OCI-M2 (cell line): Measurements from ENCODE around the gene SNAP25.

Source experiments
- DNase-seq: peaks from one replicate; lab custom pipeline; 2025; ENCODE audit not compliant: unreplicated experiment; lab: John Stamatoyannopoulos, UW

Gene SNAP25

DNA sequence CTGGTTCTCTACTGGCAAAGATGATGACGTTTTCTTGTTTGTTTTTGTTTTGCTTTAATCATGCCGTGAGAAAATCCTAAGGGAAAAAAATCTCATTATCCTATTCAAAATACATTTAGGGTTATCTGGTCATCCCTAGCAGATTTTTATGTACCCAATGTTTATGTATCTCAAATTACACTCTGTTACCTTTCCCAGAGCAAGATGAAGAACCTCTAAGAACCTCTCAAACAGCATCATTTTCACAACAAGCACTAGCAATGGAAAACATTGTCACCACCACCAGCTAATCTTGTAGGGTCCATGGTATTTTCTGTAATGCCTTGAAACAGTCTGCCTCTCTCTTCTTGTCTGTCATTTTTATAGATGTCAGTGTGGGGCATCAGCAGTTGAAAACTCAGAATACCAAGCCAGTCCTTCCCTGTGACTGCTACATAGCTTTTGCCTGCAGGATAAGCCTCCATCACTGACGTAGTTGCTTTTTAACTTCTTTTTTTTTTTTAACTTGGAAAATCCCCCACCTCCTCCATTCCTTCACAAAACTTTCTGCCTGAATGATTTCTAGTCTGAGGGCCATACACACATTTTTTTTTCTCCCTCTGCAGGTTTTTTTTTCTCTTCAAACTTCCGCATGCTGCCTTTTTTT, 2.4 kb upstream of the SNAP25 start:
- no peak for DNase-seq

DNA sequence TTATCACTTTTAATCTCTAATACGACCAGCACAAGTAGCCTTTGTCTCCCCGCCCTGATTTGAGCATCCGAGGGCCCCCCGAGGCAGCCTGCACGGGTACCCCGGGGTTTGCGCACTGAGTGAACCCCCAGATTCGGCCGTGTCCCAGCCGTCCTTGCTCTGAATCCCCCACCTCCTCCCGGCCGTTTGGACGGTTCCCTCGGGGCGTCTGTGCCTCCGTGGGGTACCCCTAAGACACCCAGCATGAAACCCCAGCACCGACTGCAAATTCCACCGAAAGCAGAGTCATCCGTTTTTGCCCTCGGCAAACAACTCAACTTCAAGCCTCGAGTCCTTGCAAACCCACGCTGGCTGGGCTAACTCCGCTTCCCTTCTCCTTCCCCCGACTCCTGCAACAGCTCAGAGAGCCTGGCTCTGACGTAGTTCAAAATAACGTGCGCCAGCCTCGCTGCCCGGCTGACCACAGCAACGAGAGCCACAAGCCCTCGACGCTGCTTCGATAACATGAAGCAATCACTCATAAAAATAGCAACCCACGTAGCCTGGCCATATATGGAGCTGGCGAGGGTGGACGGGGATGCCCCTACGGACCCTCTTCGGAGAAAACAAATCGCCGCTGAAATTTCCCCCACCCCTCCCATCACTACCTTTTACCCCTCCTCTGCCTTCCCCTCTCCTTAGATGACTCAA, 764 bp upstream of the SNAP25 start:
- DNase-seq = no peak

DNA sequence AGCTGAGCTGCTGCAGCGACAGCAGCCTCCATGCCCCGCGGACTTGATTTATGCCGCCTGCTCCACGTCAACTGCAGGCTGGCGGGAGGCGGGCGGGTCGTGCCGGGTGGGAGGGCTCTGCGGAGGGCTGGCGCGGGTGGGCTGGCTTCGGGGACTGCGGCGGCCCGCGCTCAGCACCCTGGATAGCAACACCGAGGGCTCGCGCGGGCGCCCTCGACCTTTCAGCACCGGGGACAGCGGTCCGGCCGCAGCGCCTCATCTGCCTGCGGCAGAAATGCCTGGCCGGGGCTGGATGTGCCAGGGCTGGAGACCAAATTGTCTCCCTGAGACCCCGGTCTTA, 792 bp downstream of the SNAP25 start:
- DNase-seq = no peak

DNA sequence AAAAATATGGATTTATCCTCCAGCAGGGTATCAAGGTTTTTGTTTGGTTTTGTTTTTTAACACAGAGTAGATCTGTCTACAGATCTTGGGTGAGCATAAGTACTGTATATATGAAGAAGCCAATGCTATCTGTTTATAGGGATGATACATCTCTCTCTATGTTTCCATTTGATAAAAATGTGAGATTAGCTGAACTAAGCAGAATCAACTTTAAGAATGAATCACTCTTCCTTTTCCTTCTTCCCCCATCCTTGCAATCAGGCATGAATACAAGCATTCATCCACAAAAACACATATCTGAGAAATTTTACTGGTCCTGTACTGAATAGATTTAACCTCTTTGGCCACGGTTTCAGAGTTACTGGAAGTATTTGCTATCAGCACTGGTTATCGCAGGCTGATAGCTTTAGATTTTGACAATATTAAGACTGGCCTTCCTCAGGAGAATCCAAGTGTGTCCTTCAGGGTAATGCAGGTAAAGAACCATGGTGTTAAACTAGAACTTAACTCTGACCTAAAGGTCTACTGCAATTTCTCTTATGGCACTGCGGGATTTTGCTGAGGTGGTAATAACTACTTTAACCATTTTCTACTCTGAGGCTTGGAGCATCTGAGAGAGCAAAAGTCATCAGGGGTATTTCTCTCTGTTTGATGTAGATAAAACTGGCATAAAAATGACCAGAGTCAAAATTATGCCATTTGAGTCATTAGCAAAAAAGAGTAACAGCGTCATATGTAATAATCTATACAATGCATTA, 1.5 kb downstream of the SNAP25 start:
- no peak for DNase-seq

GRCh38 chr20:10221021-10221420, 2.4 kb downstream of the SNAP25 start:
- no peak for DNase-seq

GRCh38 chr20:10225439-10226060, 6.9 kb downstream of the SNAP25 start:
- no peak for DNase-seq

GRCh38 chr20:10228330-10228729, 9.7 kb downstream of the SNAP25 start:
- DNase-seq = no peak

DNA sequence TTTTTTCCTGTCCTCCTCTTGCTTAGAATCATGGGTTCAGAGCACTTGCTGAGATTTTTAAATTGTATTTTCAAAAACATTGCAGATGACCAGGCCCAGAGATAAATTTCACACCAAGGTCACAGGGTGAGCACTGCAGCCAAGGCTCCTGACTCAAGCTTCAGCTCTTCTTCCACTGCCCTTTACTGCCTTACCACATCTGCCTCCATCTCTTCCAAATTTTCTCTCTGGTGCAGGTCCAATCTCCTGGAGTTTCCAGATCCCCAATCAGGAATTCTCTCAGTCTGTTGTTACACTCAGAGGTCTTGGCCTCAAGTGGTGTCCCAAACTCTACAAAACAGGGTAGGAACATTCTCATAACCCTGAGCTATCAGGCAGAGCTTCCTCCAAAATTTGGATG, 12.7 kb downstream of the SNAP25 start:
- DNase-seq = no peak

GRCh38 chr20:10236540-10237533, 18.2 kb downstream of the SNAP25 start:
- no peak for DNase-seq

DNA sequence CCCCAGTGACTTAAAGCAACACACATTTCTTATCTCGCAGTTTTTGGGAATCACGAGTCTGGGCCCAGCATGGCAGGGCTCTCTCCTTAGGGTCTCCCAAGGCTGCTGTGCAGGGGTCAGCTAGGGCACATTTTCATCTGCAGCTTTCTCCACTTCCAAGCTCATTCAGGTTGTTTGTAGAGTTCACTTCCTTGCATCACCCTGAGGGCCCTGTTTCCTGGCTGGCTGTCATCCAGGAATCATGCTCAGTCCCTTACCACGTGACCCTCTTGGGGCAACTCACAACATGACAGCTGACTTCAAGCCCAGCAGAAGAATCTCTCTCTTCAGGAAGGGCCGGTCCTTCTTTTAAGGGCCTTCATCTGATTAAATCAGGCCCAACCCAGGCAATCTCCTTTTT, 21.3 kb downstream of the SNAP25 start:
- no peak for DNase-seq

DNA sequence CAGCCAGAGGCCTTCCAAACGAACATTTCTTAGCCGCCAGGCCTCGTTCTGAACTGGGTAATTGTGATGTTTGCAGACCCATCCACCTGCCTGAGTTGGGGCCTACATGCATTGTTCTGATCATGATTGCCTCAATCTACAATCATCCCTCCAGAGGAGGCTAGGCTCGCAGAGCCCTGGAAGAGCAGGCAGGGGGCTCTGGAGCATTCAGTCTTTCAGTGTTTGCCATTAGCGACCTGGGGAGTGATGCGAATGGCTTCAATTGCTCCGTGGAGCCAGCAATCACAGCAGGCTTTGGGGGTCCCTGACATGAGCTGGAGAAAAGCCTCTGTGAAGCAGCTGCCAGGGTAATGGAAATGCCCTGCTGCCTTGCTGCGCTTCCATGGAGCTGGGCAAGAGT, 22.0 kb downstream of the SNAP25 start:
- no peak for DNase-seq

- no peak for DNase-seq
Measured at GRCh38 chr20:10242166-10242565, 23.5 kb downstream of the SNAP25 start.

DNA sequence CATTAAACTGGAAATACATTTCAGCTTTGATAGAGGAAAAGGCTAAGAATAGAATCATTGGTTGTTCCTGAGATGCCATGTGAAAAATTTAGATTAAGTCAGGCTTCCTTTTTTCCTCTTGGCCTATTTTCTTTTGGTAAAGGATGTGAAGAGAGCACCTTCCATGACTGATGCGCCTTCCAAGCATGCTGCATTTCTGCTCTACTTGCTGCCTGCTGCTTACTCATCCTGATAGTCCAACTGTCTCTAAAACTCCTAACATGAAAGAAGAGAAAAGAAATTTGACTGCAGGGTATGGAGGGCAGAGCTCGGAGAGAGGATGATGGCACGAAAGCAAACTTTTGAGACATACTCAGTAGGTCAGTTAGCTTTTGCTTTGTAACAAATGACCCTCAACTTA, 28.8 kb downstream of the SNAP25 start:
- no peak for DNase-seq

DNA sequence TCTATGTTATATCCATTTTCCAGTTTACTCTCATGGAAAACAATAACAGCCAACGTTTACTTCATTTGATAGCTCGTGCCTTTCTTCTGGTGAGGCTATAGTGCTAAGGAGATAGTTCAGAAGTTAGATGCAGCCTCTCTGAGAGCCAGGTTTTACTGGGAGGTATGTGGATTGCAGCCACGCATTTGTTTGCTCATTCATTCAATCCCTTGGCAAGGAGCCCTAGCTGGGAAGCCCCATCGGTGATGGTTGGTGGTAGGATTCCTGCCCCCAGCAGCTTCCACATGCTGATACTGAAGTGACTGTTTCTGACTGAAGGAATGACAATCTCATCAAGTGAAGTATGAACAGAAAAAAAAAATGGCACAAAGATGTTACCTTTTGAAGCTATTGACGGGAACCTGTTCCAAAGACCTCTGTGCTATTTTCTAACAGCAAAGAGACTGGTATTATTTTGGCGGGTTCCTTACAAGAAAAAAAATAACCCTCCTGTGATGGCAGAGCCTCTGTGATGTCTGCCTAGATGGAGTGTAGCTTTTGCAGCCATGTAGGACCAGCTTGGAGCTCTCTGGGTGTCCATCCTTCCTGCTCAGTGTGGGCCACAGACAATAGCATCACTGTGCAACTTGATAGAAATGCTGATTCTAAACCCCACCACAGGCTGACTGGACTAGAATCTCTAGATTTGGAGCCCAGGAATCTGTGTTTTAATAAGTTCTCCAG, 30.6 kb downstream of the SNAP25 start:
- no peak for DNase-seq

DNA sequence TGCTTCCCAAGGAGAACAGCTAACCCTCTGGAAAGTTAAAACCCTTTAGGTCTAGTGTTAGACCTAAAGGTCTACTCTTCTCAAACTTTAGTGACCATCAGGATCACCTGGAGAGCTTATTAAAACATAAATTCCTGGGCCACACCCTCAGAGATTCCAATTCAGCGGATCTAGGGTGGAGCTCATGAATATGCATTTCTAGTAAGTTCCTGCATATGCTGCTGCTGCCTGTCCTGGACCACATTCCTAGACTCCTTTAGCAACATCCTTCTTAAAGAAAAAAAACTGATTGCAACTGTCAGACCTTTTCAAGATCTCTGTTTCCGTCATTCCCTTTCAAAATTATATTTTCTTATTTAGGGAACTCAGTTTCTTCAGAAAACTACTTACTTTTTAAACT, 31.2 kb downstream of the SNAP25 start:
- DNase-seq = no peak

GRCh38 chr20:10250902-10251301, 32.3 kb downstream of the SNAP25 start:
- DNase-seq = no peak

GRCh38 chr20:10253780-10254179, 35.1 kb downstream of the SNAP25 start:
- DNase-seq = no peak

DNA sequence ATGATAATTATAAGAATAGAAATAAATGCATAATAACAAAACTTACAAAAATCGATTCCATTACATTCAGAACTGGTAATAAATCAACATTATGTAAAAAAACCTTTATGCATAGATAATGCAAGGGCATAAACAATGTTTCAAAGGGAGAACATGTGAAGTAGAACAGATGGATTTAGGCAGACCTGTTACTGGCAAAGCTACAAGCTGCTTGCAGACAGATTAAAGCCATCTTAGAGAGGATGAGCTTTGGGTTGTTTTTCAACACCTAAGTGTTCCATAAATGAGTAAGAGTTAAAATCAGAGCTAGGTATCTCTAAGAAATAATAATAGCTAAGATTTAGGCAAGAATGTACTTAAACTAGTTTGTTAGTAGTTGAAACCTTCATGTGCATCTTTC, 37.2 kb downstream of the SNAP25 start:
- DNase-seq = no peak

DNA sequence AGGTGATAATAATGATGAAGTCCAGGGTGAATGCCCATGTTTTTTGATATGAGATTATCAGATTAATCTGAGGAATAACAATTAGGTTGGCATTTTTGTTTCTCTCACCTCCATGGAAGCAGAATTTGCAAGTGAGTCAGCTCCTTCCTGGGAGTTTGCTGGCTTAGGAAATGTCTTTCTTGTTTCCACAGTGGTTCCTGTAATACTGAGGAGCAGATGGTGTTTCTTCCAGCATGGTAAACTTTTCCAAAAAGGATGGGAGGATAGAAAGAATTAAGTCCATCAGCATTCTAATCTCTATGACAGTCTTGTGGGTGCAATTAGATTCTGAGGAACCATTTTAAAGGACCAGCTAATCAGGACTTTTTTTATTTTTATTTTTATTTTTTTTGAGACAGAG, 40.5 kb downstream of the SNAP25 start:
- no peak for DNase-seq

DNA sequence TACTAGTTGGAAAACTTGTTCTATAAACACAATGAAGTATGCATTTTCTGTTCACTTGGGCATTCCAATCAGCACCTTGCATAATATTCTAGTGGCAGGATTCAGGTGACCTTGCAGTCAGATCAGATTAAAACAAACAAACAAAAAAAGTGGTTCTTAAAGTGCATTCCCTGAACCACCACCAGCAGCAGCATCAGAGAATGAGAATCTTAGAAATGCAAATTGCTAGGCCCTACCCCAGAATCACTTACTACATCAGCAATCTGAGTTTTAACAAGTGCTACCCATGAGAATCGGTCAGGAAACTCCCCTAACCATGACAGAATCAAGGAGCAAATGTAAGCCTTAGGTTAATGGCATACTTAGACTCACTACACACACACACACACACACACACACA, 41.7 kb downstream of the SNAP25 start:
- DNase-seq = no peak
